Tibial nerve (tissue), 4 donors: ENCODE results near the gene NFIA.

ENCODE experiments used
- CTCF ChIP-seq, 5 experiments: fragments of 200-600 bp in 3 of 5; fragments of 450-650 bp in 2 of 5; sonication (generic) in 3 of 5; IDR thresholded peaks; one replicate each; pipeline ENCODE4 v1.5.1; 2016 to 2019; ENCODE audit warnings: antibody characterized with exemption in 5 of 5, mild to moderate bottlenecking in 3 of 5, moderate library complexity in 2 of 5
- EP300 ChIP-seq, 2 donors: sonication (generic); formaldehyde crosslinking; IDR thresholded peaks; one replicate each; pipeline ENCODE4 v1.6.1; 2017; ENCODE audit warnings: antibody characterized with exemption in 2 of 2, mild to moderate bottlenecking in 1 of 2
- POLR2A ChIP-seq, 2 donors: fragments of 450-650 bp; IDR thresholded peaks; one replicate each; pipeline ENCODE4 v1.6.1; 2017; ENCODE audit warnings: antibody characterized with exemption in 2 of 2, mild to moderate bottlenecking in 2 of 2, moderate library complexity in 2 of 2

DNA sequence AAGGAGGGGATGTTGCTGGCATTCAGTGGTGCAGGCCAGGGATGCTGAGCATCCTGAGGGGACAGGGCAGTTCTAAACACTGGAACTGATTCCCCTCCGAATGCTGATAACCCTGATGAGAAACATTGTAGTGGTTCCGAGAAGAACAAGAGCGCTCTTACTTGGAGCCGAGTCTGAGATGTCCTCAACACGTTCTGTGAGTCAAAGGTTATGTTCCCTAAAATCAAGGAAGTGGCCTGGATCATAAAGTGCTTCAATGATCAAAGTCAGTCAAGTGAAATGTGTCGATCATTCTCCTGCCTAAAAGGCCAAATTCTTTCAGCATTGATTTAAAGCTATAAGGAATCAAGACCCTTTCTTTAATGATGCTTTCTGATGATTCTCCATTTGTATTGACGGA is 234.1 kb downstream of the NFIA start:
- TF ChIP-seq CTCF (IDR thresholded peaks at IDR 0.05) = no peak
- no peak for TF ChIP-seq POLR2A (IDR thresholded peaks at IDR 0.05)
- no peak for TF ChIP-seq EP300 (IDR thresholded peaks at IDR 0.05)
